Osteoblast (primary cell): Measurements from ENCODE around the gene VAV2. TPM values are rescaled to one million over a fixed set of nuclear protein-coding genes. Genes with fewer than 3 reads are reported as not detected.

Experiments used
- DNase-seq: peaks from one replicate; pipeline ENCODE4 v3.0.0; 2011; ENCODE audit warnings: low spot score, mixed read lengths; ENCODE audit not compliant: insufficient read length; ENCODE audit errors: missing footprints
- H2AFZ ChIP-seq: 2 replicates; pipeline ENCODE4 v1.6.0; 2011; ENCODE audit warnings: mild to moderate bottlenecking, low read length
- H3K27ac ChIP-seq: 2 replicates; pipeline ENCODE4 v1.5.1; 2011; ENCODE audit warnings: mild to moderate bottlenecking, low read depth, low read length, moderate library complexity
- H3K27me3 ChIP-seq: 2 replicates; pipeline ENCODE4 v1.6.0; 2012; ENCODE audit warnings: mild to moderate bottlenecking, control low read depth, inconsistent platforms, low read length, moderate library complexity; ENCODE audit not compliant: insufficient read depth
- H3K36me3 ChIP-seq: 2 replicates; pipeline ENCODE4 v1.5.1; 2011; ENCODE audit warnings: mild to moderate bottlenecking, low read length, control low read depth, moderate library complexity; ENCODE audit not compliant: insufficient read depth
- H3K4me1 ChIP-seq: 2 replicates; pipeline ENCODE4 v1.5.1; 2011; ENCODE audit warnings: mild to moderate bottlenecking, low read length, control low read depth, moderate library complexity; ENCODE audit not compliant: insufficient read depth
- H3K4me2 ChIP-seq: 2 replicates; pipeline ENCODE4 v1.6.0; 2011; ENCODE audit warnings: mild to moderate bottlenecking, low read length; ENCODE audit not compliant: insufficient read depth
- H3K4me3 ChIP-seq: fragments of 200-600 bp; sonication (generic); 3 replicates; pipeline ENCODE4 v1.5.1; 2012; ENCODE audit warnings: mild to moderate bottlenecking, low read length, inconsistent platforms; ENCODE audit not compliant: insufficient read depth
- H3K79me2 ChIP-seq: 2 replicates; pipeline ENCODE4 v1.6.0; 2012; ENCODE audit warnings: mild to moderate bottlenecking, low read length, control low read depth, inconsistent platforms; ENCODE audit not compliant: insufficient read depth
- H3K9me3 ChIP-seq: 2 replicates; pipeline ENCODE4 v1.5.1; 2011; ENCODE audit warnings: low read depth, low read length, control low read depth
- H4K20me1 ChIP-seq: 2 replicates; pipeline ENCODE4 v1.6.0; 2012; ENCODE audit warnings: mild to moderate bottlenecking, low read length, control low read depth; ENCODE audit not compliant: insufficient read depth
- CTCF ChIP-seq: IDR thresholded peaks from 2 replicates; pipeline ENCODE4 v1.5.1; 2011; ENCODE audit warnings: mild to moderate bottlenecking, low read depth, low read length, moderate library complexity; ENCODE audit errors: extremely low read depth
- total RNA-seq: library from RNA; depleted of rRNA; stranded (reverse); fragments of >200 nt; gene quantifications from 2 replicates; pipeline ENCODE4 v1.2.3, GENCODE V29; 2012

VAV2 gene
- total RNA-seq, 1 donor, result 8.0 TPM

- Histone ChIP-seq H3K36me3 (peaks cover 5% of the 10 kb centered on the region), H3K27ac (no peak overlapping the region), H3K9me3 (no peaks in the 10 kb centered on the region), H3K4me1 (peaks cover 5% of the 10 kb centered on the region), H3K27me3 (no peaks in the 10 kb centered on the region), H2AFZ (no peak overlapping the region), H4K20me1 (peaks cover 22% of the 10 kb centered on the region), H3K4me2 (no peak overlapping the region), H3K79me2 (no peaks in the 10 kb centered on the region), H3K4me3 (no peak overlapping the region)
- DNase-seq, result no peak
- TF ChIP-seq CTCF, result no peak
Measured at GRCh38 chr9:133807818-133808217, 184.3 kb downstream of the VAV2 start.

- no peak for TF ChIP-seq CTCF
- peaks cover 27% of the 10 kb centered on the region for H4K20me1 ChIP-seq
- H3K4me2 ChIP-seq, result no peak overlapping the region
- no peaks in the 10 kb centered on the region for H3K79me2 ChIP-seq
- no peaks in the 10 kb centered on the region for H3K9me3 ChIP-seq
- no peak overlapping the region for H2AFZ ChIP-seq
- H3K27ac ChIP-seq, result no peak overlapping the region
- peaks cover 5% of the 10 kb centered on the region for H3K4me1 ChIP-seq
- no peak for DNase-seq
- no peaks in the 10 kb centered on the region for H3K27me3 ChIP-seq
- H3K4me3 ChIP-seq, result no peak overlapping the region
- peaks cover 5% of the 10 kb centered on the region for H3K36me3 ChIP-seq
Measured at GRCh38 chr9:133807037-133807436, 185.1 kb downstream of the VAV2 start.

GRCh38 chr9:133806623-133807010 is 185.5 kb downstream of the VAV2 start:
- H3K4me2 ChIP-seq, result no peak overlapping the region
- no peak overlapping the region for H3K4me3 ChIP-seq
- no peaks in the 10 kb centered on the region for H3K27me3 ChIP-seq
- H3K79me2 ChIP-seq, result no peaks in the 10 kb centered on the region
- no peak overlapping the region for H3K27ac ChIP-seq
- no peak overlapping the region for H2AFZ ChIP-seq
- no peak for DNase-seq
- H4K20me1 ChIP-seq, result peaks cover 23% of the 10 kb centered on the region
- H3K9me3 ChIP-seq, result no peaks in the 10 kb centered on the region
- peaks cover 5% of the 10 kb centered on the region for H3K36me3 ChIP-seq
- H3K4me1 ChIP-seq, result peaks cover 5% of the 10 kb centered on the region
- no peak for TF ChIP-seq CTCF

GRCh38 chr9:133805876-133806622 is 186.1 kb downstream of the VAV2 start:
- no peak for DNase-seq
- Histone ChIP-seq H2AFZ (no peak overlapping the region), H3K27me3 (no peaks in the 10 kb centered on the region), H3K79me2 (no peaks in the 10 kb centered on the region), H3K9me3 (no peaks in the 10 kb centered on the region), H3K4me3 (no peak overlapping the region), H3K4me2 (no peak overlapping the region), H3K36me3 (peaks cover 8% of the 10 kb centered on the region), H3K4me1 (peaks cover 5% of the 10 kb centered on the region), H3K27ac (no peak overlapping the region), H4K20me1 (peaks cover 23% of the 10 kb centered on the region)
- no peak for TF ChIP-seq CTCF
